GM18868 (cell line): Measurements from ENCODE around the gene SBNO2.

Experiments
- ATAC-seq: cut with Tn5 transposase; IDR thresholded peaks from one replicate; pipeline ENCODE4 v1.9.1; 2021; ENCODE audit warnings: mild to moderate bottlenecking, moderate library complexity; ENCODE audit not compliant: unreplicated experiment

The SBNO2 gene

DNA sequence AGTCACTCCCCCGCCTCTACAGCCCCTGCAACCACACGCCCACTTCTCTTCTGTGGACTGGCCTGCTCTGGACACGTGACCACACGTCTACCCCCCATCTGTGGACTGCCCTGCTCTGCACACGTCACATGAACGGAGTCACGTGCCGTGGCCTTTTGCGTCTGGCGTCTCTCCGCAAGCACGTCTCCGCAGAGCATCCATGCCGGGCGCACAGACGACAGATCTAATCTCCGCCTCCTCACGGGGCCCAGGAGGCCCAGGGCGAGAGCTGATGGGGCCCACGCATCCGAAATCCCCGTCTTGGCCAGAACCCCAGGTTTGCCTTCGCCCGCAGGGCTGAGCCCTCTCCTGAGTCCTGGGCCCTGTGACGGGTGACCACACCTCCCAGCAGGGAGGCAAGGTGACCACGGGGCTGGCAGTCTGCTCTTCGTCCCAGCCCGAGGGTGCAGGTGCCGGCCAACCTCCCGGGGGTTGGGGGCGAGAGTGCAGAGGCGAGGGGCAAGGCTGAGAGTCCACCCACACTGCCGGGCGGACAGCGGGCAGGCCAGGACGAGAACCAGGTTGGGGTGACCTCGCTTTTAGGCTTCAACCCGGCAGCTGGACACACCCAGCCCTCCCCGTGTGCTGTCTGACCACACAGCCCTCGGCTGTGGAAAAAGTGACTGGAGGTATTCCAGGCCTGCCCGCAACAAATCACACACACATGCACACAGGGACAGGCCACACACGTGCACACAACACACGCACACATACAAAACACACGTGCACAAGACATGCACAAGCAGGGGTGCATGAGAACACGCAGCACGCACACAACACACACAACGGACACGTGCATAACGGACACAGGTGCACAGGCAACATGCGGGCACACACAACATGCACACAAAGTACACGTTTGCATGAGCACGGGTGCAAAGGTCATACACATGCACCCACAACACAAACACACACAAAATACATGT, 3.9 kb downstream of the SBNO2 start:
- no peak for ATAC-seq

DNA sequence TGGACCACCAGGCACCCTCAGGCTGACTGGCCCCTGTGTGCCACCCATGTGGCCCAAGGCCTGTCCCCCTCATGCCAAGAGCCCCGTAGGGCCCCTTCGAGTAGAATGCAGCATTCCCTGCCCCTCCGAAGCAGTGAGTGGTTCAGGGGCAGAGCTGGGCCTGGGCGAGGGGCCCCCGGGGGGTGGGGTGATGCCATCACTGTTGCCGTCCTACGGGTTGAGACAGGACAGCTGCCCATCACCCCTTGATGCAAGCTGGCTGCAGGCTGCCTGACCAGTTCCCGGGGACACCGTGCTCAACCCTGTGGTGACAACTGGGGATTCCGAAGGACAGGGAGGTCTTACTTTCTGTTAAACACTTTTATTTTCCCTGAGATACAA, 4.7 kb downstream of the SBNO2 start:
- no peak for ATAC-seq

DNA sequence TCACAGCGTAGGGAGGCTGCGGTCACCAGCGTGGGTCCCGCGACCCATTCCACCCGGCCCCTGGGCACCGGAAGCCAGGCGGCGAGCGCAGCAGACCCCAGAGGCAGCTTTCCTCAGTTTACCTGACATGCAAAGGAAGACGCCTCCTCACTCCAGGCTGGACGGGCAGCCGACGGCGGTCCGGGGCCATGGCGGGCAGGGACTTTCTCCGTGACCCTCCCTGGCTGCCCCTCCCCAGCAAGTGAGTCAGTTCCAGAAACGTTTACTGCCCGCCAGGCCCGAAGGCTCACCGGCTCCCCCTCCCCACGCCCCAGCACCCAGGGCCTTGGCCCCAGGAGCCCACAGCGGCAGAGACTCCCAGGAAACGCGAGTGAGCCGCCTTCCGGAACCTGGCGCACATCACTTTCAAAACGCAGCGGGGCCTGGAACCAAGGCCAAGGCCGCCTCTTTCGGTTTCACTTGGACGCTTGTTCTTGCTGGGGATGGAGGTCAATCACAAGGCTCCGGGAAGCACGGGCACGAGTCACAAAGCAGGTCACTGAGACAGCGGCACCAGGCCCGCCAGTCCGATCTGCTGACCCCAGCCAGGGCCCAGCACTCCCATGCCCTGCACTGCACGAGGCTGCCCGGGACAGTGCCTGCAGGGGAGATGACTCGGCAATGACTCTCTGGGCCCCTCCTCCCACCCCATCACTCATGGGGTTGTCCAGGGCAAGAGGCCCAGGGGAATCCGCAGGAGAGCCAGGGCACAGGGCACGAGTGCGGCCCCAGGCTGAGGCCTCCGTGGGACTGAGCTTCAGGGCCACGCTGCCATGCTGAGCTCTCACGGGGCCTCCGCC, 5.3 kb downstream of the SBNO2 start:
- no peak for ATAC-seq

DNA sequence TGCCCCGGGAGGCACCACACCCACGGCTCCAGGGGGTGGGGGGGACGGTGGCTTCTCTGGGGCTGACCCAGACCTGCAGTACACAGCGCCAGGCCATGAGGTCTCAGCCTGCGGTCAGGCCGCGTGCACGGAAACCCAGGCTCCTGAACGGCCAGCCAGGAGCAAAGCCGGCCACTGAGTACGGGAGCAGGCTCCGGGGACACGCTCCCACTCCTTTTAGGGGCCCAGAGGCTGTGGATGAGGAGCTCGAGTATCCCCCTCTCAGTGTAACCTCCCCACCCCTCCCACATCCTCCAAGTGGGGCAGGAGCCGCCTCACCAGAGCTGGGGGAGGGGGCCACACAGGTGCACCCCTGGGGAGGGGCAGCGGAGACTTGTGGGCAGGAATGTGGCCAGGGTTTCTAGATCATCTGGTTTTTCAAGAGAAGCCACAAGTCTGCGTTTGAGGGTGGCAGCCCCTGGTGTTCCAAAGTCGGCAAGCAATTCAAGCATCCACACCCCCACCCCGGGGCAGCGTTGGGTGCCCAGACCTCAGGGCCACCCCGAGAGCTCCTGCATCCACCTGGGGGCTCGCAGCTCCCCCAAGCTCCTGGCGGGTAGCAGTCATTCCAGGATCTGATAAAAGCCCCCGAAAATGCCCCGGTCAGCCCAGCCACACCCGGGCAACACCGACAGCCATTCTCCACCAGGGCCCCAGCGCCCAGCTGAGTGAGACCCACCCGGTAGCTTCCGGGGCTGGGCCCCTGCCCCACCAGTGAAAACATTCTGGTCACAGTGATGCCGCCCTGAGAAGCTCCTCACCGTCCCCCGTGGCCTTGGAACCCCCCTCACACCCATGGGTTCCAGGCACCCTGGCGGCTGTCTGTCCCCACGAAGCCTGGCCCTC, 6.1 kb downstream of the SBNO2 start:
- ATAC-seq: no peak

DNA sequence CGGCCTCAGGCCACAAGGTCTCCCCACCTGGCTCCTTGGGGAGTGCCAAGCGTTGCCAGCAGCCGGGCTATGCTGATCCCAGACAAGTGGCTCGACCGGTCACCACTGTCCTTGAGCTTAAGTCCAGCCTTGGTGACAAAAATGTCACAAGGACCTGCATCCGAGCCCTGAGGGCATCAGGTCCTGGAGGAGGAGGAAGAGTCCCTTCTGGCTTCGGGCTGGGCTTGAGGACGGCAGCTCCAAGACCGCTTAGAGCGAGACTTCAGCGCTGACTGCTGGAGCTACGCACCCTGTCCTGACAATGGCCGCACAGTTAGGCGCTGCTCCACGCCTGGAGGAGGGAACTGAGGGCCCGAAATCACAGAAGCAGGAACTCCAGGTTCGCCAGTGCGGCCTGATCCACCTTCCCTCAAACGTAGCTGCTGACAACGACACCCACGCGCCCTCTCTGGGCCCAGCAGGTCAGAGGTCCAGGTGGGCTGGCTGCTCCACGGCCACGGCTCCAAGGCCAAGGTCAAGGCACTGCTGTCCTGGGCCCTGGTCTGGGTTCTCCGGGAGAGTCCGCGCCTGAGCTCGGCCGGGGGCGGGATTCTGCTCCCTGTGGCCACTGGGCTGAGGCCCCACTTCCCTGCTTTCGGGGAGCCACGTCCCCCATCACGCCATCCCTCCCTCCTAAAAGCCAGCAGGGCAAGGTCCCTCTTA, 7.0 kb downstream of the SBNO2 start:
- ATAC-seq: no peak

DNA sequence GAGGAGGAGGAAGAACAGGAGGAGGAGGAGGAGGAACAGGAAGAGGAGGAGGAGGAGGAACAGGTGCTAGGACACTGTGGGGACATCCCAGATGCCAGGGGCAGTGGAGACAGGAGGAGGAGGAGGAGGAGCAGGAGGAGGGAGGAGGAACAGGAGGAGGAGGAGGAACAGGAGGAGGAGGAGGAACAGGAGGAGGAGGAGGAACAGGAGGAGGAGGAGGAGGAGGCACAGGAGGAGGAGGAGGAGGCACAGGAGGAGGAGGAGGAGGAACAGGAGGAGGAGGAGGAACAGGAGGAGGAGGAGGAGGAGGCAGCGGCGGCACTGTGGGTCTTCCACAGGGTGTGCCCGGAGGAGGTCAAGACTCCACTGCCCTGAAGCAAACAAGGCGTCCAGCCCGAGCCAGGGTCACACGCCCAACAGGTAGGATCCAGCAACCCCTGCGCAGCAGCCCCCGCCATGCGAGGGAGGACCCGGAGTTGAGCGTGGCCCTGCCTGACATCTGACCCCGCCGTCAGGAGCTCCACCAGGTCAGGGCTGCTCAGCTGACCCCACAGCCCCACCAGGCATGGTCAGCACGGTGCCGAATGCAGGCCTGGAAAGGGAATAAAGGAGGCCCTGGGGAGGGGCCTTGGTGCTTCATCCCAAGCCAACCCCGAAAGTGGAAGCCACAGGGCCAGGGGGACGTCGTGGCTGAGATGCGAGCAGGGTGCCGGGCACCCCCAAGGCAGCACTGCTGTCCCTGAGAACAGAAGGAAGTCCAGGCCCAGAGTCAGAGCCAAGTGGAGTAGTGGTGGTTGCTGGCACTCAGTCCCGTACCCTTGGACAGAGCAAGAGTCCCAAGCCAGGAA, 9.2 kb downstream of the SBNO2 start:
- ATAC-seq: no peak

DNA sequence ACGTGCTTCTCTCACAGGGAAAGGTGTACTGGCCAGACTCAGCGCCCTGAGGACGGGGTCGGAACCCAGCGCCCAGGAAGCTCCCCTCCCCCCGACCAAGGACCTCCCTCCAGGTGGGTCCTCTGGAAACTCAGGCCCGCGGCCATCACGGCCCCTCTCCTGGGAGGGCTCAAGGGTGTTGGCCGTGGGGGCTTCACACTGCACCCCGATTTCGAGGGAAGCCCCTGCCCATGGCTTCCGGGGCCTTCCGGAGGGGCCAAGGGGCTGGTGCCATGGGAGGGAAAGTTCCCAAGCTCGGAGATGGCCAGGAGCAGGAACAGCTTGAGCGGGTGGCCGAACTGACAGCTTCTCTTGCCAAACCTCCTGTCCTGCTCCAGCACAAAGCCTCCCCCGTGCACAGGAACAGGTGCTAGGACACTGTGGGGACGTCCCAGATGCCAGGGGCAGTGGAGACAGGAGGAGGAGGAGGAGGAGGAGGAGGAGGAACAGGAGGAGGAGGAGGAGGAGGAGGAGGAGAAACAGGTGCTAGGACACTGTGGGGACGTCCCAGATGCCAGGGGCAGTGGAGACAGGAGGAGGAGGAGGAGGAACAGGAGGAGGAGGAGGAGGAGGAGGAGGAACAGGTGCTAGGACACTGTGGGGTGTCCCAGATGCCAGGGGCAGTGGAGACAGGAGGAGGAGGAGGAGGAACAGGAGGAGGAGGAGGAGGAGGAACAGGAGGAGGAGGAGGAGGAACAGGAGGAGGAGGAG, 10.0 kb downstream of the SBNO2 start:
- ATAC-seq: no peak

DNA sequence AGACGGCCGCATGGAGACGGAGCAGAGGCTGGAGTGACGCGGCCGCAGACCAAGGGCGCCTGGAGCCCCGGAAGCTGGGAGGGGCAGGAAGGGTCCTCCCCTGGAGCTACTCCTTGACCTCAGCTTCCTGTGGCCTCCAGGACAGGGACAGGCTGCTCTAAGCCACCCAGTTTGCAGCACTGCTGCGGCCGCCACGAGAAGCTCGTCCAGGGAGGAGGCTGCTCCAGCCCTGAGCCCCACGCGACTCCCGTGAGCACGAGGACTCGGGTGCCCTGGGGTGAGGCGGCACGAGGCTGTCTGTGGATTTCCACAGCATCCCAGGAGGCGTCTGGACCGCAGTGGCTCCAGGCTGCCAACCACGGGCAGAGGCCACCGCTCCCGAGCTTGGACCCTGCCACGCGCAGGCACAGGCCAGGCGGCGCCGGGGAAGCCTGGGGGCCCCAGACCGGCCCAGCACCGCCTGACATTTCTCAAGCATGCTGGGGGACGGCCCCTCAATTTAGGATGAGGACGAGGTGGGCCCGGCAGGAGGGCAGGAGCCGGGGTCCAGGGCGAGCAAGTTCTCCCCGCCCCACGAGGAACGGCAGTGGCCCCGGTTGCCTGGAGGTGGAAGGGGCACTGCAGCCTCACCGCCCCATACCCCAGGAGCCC, 10.7 kb downstream of the SBNO2 start:
- no peak for ATAC-seq

DNA sequence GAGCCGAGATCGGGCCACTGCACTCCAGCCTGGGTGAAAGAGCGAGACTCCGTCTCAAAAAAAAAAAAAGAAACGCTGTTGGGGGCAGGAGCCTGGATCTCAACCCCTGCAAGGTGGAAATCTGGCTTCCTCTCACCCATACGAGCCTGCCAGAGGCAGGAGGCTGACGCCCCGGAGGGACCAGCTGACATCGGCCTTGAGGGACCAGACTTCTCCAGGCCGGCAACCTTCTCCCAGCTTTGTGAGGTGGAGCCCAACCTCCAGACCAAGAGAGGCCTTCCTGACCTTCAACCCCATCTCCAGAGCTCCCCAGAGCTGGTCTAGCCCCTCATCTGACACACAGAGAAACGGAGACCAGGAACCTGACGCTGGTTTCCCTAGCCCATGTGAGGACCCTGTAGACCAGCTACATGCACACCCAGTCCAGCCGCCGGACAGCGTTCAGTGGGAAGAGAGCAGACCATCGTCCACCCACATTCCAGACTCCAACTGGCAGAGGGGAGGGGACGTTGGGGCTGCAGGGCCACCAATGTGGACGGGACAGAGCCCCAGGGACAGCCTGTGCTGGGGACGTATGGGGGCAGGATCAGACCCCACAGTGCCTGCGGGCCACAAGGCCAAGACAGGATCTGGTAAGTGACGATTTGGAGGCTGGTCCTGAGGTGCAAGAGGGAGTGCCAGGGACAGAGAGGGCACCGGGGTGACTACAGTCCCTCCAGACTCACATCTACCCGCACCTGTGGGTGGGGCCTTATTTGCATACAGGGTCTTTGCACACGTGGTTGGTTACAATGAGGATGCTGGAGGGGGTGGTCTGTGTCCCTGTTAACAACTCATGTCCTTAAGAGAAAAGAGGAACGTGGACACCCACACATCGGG, 11.4 kb downstream of the SBNO2 start:
- no peak for ATAC-seq

DNA sequence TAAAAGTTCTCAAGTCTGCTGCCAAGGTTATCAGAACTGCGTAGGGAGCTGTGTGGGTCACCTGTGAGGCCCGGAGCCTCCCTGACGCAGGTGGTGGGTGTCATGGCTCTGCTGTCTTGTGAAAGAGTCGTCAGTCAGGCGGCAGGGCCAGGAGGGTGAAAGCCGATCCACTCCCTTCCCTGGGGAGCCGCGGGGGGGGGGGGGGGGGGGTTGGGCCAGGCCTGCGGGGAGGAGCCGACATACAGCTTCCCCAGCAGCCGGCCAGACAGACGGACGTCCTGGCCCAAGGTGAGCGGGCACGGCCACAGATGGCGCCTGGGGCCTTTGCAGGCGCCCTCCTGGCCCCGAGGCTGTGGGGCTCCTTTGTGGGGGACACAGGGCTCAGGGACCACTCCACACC, 12.4 kb downstream of the SBNO2 start:
- no peak for ATAC-seq

DNA sequence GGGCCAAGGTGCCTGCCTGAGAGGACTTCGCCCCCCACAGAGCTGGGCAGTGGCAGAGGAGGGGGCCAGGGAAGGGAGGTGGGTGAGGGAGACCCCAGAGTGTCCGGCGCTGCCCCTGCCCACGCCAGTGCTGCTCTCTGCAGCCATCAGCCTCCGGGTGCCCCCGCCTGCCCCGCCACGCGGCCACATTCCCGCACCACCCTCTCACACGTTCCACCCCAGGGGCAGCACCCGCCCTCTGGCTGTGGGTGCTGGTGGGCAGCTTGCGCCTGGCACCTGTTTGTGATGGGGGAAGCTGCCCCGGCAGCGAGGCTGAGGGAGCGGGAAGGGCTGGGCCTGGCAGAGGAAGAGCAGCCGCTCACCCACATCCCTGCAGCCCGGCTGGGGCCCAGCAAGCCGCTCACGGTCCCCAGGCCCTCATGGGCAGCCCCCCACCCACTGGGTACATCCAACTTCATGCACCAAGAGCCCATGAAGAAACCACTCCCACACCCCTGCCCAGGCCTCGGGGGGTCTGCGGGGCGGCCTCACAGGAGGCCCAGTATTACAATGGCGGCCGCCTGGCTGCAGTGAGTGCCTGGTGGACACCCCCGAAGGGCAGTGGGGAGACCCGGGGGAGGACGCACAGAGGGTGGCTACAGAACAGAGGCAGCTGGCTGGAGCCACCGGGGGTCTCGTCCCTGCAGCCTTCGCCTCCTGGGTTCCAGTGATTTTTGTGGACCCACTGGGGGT, 14.0 kb downstream of the SBNO2 start:
- no peak for ATAC-seq

DNA sequence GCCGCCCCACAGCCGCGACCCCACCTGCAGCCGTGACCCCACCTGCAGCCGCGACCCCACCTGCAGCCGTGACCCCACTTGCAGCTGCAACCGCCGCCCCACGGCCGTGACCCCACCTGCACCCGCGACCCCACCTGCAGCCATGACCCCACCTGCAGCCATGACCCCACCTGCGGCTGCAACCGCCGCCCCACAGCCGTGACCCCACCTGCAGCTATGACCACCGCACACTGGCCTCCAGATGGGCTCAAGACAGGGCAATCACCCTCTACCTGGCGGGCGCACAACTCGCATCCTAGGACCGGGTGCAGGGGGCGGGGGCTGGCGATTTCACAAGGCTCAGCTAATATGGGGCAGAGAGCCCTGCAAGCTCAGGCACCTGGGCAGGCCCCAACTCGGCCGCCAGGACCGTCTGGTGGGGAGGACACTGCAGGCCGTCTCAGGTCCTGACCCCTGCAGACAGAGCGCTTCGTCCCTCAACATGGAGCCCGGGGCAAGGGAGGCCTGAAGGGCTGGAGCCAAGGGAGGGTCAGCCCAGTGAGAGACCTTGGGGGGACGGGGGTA, 15.1 kb downstream of the SBNO2 start:
- no peak for ATAC-seq

DNA sequence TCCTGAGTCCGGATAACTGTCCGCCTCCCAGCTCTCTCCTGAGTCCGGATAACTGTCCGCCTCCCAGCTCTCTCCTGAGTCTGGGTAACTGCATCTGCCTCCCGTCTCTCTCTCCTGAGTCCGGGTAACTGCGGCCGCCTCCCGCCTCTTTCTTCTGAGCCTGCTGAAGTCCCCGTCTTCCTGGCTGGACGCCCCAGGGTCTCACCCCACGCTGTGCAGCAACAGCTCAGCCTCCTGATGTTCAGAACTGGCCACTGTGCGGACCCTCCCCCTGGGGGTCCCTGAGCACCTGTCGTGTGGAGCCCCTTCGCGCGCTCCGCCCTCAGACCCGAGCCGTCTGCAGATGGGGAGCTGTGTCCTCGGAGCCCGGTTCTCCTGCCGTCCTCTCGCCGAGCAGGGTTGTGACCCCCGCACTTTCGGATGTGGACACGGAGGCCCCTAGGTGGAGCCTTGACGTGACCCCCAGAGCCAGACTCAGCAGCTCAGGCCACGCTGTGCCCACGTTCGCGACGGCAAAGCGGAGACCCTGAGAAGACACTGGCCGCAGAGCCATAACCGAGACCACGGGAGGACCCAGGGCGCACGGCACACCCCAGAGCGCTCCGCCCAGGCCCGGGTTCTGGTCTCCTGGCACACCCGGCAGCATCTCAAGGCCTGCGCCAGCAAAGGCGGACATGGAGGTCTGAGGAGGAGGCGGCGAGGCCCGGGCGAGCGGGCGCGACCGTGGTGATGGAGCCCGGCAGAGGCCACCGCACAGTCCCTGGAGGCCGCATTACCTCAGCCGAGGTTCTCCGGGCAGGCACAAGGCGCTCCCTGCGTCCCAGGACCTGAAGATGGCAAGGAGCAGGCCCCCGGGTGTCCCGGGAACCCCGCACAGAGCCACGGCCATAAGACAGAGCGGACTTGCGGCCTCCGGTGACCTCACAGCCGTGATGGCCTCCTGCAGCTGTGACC, 15.9 kb downstream of the SBNO2 start:
- no peak for ATAC-seq

DNA sequence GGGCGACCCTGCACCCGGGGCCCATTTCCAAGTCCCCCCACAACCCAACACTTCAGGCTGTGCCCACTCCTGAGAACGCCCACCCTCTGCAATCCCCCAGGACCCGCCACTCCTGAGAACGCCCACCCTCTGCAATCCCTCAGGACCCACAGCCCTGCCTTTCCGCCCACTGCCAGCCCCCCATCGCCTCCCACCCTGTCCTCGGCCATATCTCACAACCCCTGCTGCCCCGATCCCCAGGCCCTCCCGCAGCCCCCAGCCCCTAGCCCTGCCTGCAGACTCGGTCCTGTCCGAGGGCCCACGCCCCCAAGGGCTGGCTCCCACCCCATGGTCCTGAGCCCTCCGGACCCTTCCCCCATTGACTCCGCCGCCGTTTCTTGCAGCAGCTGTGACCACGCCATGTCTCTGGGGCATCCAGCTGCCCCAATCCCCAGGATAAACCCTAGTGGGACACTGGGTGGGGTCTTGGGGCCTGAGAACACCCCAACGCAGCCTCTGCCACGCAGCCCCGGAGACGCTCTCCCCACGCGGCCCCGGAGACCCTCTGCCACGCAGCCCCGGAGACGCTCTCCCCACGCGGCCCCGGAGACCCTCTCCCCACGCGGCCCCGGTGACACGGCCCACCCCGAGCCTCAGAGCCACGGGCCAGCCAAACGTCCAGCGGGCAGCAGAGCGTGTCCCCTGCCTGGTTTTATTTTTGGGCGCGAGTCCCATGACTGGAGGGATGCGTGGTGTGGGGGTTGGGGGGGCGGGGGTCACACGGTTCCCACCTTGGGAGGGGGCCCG, 17.0 kb downstream of the SBNO2 start:
- no peak for ATAC-seq
